GM12865 (cell line): ENCODE measurements around the gene ZNF526.

Source experiments
- DNase-seq: peaks from one replicate; pipeline ENCODE4 v3.0.0; 2010; ENCODE audit warnings: low read depth
- H3K4me3 ChIP-seq: 2 replicates; pipeline ENCODE4 v1.5.1; 2011; ENCODE audit warnings: mild to moderate bottlenecking, low read depth, low read length, control low read depth
- CTCF ChIP-seq: IDR thresholded peaks from 2 replicates; pipeline ENCODE4 v1.5.1; 2011; ENCODE audit warnings: low read length, control low read depth, low read depth, inconsistent platforms; ENCODE audit not compliant: insufficient read depth; ENCODE audit errors: missing control alignments

ZNF526 gene

DNA sequence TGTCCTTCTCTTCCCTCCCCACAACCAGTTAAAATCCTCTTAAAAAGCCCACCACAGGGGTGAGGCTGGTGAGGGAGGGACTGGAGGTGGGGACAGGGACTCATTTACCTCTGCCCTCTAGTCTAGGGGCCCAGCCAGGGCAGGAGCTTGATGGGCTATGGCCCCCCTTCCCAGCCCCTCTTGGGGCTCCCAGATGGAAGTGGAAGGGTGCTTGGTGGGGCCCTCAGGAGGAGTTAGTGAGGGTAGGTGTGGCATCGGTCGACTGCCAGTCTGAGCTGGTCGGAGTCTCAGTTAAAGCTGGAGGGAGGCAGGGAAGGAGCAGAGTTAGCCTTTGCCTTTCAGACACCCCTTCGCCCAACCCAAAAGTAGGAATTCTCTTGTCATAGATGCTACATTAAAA lies 10.5 kb downstream of the ZNF526 start:
- no peak overlapping the region for H3K4me3 ChIP-seq
- no peak for TF ChIP-seq CTCF
- DNase-seq = no peak

GRCh38 chr19:42232435-42232834 lies 12.3 kb downstream of the ZNF526 start:
- TF ChIP-seq CTCF = no peak
- no peak overlapping the region for H3K4me3 ChIP-seq
- DNase-seq = no peak

- no peak for TF ChIP-seq CTCF
- no peak for DNase-seq
- H3K4me3 ChIP-seq = no peak overlapping the region
These were observed 13.0 kb downstream of the ZNF526 start for GRCh38 chr19:42233106-42233505.

GRCh38 chr19:42233678-42234292 lies 13.7 kb downstream of the ZNF526 start:
- TF ChIP-seq CTCF = no peak
- DNase-seq = no peak
- H3K4me3 ChIP-seq = no peak overlapping the region

DNA sequence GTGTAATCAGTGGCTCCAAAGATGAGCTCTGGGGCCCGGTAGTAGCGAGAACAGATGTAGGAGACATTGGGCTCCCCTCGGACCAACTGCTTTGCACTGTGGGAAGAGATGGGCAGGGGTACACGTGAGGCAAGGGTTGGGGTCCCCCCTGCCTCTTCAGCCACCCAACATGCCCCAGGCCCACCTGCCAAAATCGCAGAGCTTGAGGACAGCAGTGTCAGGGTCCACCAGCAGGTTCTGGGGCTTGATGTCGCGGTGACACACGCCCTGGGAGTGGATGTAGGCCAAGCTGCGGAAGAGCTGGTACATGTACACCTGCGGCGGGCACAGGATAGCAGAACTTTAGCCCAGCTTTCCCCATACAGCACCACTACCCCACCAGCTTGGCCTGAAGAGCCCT lies 14.3 kb downstream of the ZNF526 start:
- H3K4me3 ChIP-seq = no peak overlapping the region
- DNase-seq = no peak
- no peak for TF ChIP-seq CTCF

DNA sequence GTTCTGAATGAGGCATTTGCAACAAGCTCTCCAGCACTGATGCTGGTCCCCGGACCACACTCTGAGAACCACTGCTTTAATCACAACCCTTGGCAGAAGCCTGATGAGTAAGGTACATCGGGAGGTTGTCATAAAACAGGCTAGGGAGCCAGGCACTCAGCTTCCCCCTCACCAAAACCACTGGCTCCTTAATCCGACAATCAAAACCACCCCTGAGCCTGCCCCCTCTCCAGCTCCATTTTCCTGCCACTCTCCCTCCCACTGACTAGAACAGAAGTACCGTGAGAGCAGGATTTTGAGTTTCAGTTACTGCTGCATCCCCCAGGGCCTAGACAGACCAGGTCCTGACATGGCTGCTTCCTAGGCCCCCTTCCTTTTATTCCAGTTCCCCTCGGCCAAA lies 15.1 kb downstream of the ZNF526 start:
- H3K4me3 ChIP-seq = no peak overlapping the region
- no peak for TF ChIP-seq CTCF
- DNase-seq = no peak

DNA sequence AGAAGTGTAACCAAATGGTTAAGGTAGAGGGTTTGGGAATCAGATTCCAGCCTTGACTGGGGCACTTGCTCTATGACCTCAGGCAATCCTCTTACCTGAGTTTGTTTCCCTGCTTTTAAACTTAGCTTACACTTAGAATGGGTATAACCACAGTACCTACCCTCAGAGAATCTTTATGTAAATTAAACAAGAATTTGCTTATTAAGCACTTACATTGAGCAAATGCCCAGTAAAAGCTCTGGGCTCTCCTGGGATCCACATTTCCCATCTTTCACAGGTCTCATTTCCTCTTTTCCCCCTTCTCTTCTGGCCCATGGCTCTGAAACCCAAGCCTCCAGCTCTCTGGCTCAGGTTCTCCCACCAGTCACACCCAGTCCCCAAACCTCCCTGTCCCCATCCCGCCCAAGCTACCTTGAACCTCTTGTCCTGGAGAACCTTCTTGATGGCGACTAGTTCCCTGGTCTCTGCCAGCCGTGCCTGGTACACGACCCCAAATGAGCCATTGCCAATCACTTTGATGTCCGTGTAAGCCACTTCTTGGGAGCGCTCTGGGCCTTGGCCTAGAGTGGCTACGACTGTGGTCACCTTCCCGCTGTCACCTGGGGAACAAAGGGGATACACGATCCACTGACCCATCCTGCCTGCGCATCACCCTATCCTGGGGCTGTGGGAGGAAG lies 19.6 kb downstream of the ZNF526 start:
- TF ChIP-seq CTCF = no peak
- DNase-seq = no peak
- H3K4me3 ChIP-seq = no peak overlapping the region
